Naive thymus-derived CD4-positive, alpha-beta T cell (primary cell): ENCODE results near the gene ST14. TPM values are rescaled to one million over a fixed set of nuclear protein-coding genes. Genes with fewer than 3 reads are reported as not detected.

Source experiments
- ATAC-seq: fragments of 150-1000 bp; cut with Tn5 transposase; 2 replicates; pipeline ENCODE4 v1.10.0; 2021; ENCODE audit warnings: mild to moderate bottlenecking, moderate library complexity
- CTCF ChIA-PET: fragments of 350-600 bp; sonication (Branson Sonifier 250); formaldehyde crosslinking; loops from one replicate; lab custom pipeline; 2021; ENCODE audit warnings: antibody characterized with exemption; lab: Charles Lee
- POLR2A ChIA-PET: fragments of 350-600 bp; sonication (Branson Sonifier 250); formaldehyde crosslinking; loops from one replicate; lab custom pipeline; 2021; ENCODE audit warnings: antibody characterized with exemption, inconsistent platforms; lab: Charles Lee
- DNase-seq, 9 donors: peaks; one replicate each; pipeline versions ENCODE4 v3.0.0 to v3.0.0-alpha.2; 2020 to 2022; ENCODE audit warnings: mixed read lengths in 1 of 9
- H3K27ac ChIP-seq: one replicate; pipeline ENCODE4 v1.7.0; 2013; ENCODE audit warnings: mild to moderate bottlenecking, low read depth, low read length, moderate library complexity
- H3K27me3 ChIP-seq, 2 donors: one replicate each; pipeline ENCODE4 v1.7.0; 2013; ENCODE audit warnings: low read length in 2 of 2, mild to moderate bottlenecking in 2 of 2, moderate library complexity in 2 of 2; ENCODE audit not compliant: control insufficient read depth in 2 of 2, insufficient read depth in 2 of 2
- H3K36me3 ChIP-seq, 3 experiments: 1 replicate in 2 of 3; 2 replicates in 1 of 3; pipeline ENCODE4 v1.7.0; 2013; ENCODE audit warnings: low read length in 3 of 3, mild to moderate bottlenecking in 3 of 3, moderate library complexity in 1 of 3; ENCODE audit not compliant: insufficient read depth in 3 of 3, control insufficient read depth in 2 of 3
- H3K4me1 ChIP-seq, 2 donors: one replicate each; pipeline ENCODE4 v1.7.0; 2013; ENCODE audit warnings: low read length in 2 of 2, mild to moderate bottlenecking in 2 of 2, moderate library complexity in 1 of 2; ENCODE audit not compliant: control insufficient read depth in 2 of 2, insufficient read depth in 2 of 2
- H3K4me3 ChIP-seq: 2 replicates; pipeline ENCODE4 v1.7.0; 2013; ENCODE audit warnings: mild to moderate bottlenecking, low read length
- H3K9me3 ChIP-seq, 3 experiments: 1 replicate in 2 of 3; 2 replicates in 1 of 3; pipeline ENCODE4 v1.7.0; 2013; ENCODE audit warnings: low read length in 3 of 3; ENCODE audit not compliant: control insufficient read depth in 2 of 3
- H3K27ac Mint-ChIP-seq, 9 donors: one replicate each; pipeline ENCODE4 v1.8.0; 2020 to 2022; ENCODE audit warnings: mixed read lengths in 9 of 9, mild to moderate bottlenecking in 8 of 9, moderate library complexity in 5 of 9, inconsistent platforms in 2 of 9
- H3K27me3 Mint-ChIP-seq, 5 donors: one replicate each; pipeline ENCODE4 v1.8.0; 2021 to 2022; ENCODE audit warnings: mixed read lengths in 5 of 5, mild to moderate bottlenecking in 1 of 5
- H3K36me3 Mint-ChIP-seq, 5 donors: one replicate each; pipeline ENCODE4 v1.8.0; 2020 to 2022; ENCODE audit warnings: mixed read lengths in 5 of 5, mild to moderate bottlenecking in 3 of 5, inconsistent platforms in 1 of 5
- H3K4me1 Mint-ChIP-seq, 7 donors: one replicate each; pipeline ENCODE4 v1.8.0; 2020 to 2022; ENCODE audit warnings: mixed read lengths in 7 of 7, mild to moderate bottlenecking in 3 of 7, inconsistent platforms in 1 of 7
- H3K4me3 Mint-ChIP-seq, 10 donors: one replicate each; pipeline ENCODE4 v1.8.0; 2020 to 2022; ENCODE audit warnings: mild to moderate bottlenecking in 10 of 10, mixed read lengths in 10 of 10, moderate library complexity in 6 of 10, inconsistent platforms in 2 of 10
- H3K9me3 Mint-ChIP-seq, 11 donors: one replicate each; pipeline ENCODE4 v1.8.0; 2020 to 2022; ENCODE audit warnings: mixed read lengths in 11 of 11, mild to moderate bottlenecking in 4 of 11, inconsistent platforms in 1 of 11, moderate library complexity in 1 of 11
- intact Hi-C, 2 donors: fragments of 100-400 bp; cut with micrococcal nuclease; formaldehyde crosslinking; loops; one replicate each; pipeline ENCODE4 v1.15.1; 2023
- polyA plus RNA-seq, 2 donors: library from polyadenylated mRNA; unstranded; fragments of 300-500 nt; fragmentation: Illumina TruSeq; gene quantifications; one replicate each; pipeline ENCODE4 v1.2.3, GENCODE V29; 2021
- total RNA-seq, 6 experiments: library from RNA in 5 of 6; stranded (reverse) in 5 of 6; gene quantifications; 1 replicate in 5 of 6; 2 replicates in 1 of 6; pipeline ENCODE4 v1.2.3 and lab custom pipeline; 2021 to 2026

Gene ST14
- total and polyA plus RNA-seq, 7 experiments from 2014 or later, result 0.05 to 8.8 (median 0.51) TPM; not detected in 2

DNA sequence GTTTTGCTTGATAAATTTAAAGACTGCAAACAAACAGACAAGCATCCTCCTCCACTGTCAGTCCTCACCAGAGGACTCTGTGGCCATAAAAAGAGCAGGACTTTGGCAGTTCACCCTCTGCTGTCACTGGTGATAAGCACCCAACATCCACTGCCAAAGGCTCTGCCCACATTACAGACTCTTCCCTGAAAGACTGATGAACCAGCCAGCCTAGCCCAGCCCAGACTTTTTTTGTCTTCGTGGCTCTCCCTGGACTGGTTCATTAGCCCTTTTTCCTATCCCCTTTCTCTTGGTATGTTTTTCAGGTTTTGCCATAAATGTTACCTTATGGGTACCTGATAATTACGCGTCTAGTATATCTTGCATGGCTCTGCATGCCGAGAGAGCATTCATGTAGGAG lies 15.1 kb downstream of the ST14 start:
- POLR2A ChIA-PET, result no interaction called here
- no peak for ATAC-seq

GRCh38 chr11:130175898-130176297 lies 16.3 kb downstream of the ST14 start:
- ChIA-PET CTCF (interaction anchor here (0.6 kb wide), 1 partner anchor 694 kb away, joined by 5 read pairs; no protein-coding TSS in a partner anchor), POLR2A (no interaction called here)
- Histone ChIP-seq H3K27ac (no peak overlapping the region), H3K9me3 (no peaks in the 10 kb centered on the region), H3K4me1 (no peaks in the 10 kb centered on the region), H3K27me3 (no peaks in the 10 kb centered on the region), H3K36me3 (no peaks in the 10 kb centered on the region), H3K4me3 (no peak overlapping the region)
- DNase-seq (no peak), ATAC-seq (no peak)
- peaks cover 2 to 13% (median 6%) of the 10 kb centered on the region in 11 donors for H3K9me3 Mint-ChIP-seq
- intact Hi-C loops, result no loop called here
- no peak overlapping the region for H3K4me3 Mint-ChIP-seq
- peaks cover 0 to 2% (median 0%) of the 10 kb centered on the region in 7 donors for H3K4me1 Mint-ChIP-seq
- peaks cover 0 to 16% (median 5%) of the 10 kb centered on the region in 5 donors for H3K27me3 Mint-ChIP-seq
- H3K36me3 Mint-ChIP-seq, result peaks cover 0 to 6% (median 3%) of the 10 kb centered on the region in 5 donors
- no peak overlapping the region for H3K27ac Mint-ChIP-seq

More for the DNA sequence above, 15.1 kb downstream of the ST14 start:
- H3K4me3 ChIP-seq, result no peak overlapping the region
- H3K4me1 ChIP-seq, result no peaks in the 10 kb centered on the region
- Mint-ChIP-seq H3K27me3 (peaks cover 3 to 12% (median 9%) of the 10 kb centered on the region in 5 donors), H3K4me1 (no peaks in the 10 kb centered on the region), H3K4me3 (no peak overlapping the region), H3K36me3 (peaks cover 0 to 6% (median 3%) of the 10 kb centered on the region in 5 donors), H3K27ac (no peak overlapping the region), H3K9me3 (peaks cover 2 to 13% (median 6%) of the 10 kb centered on the region in 11 donors)
- no peaks in the 10 kb centered on the region for H3K27me3 ChIP-seq
- CTCF ChIA-PET, result no interaction called here
- intact Hi-C loops, result no loop called here
- no peaks in the 10 kb centered on the region for H3K9me3 ChIP-seq
- no peak for DNase-seq
- no peak overlapping the region for H3K27ac ChIP-seq
- no peaks in the 10 kb centered on the region for H3K36me3 ChIP-seq

- Mint-ChIP-seq H3K36me3 (peaks cover 0 to 6% (median 3%) of the 10 kb centered on the region in 5 donors), H3K4me3 (no peak overlapping the region), H3K27ac (no peak overlapping the region), H3K4me1 (peaks cover 0 to 2% (median 0%) of the 10 kb centered on the region in 7 donors), H3K9me3 (peaks cover 2 to 13% (median 6%) of the 10 kb centered on the region in 11 donors), H3K27me3 (peaks cover 0 to 14% (median 5%) of the 10 kb centered on the region in 5 donors)
- ChIA-PET CTCF (no interaction called here), POLR2A (no interaction called here)
- DNase-seq (no peak), ATAC-seq (no peak)
- Histone ChIP-seq H3K27me3 (no peaks in the 10 kb centered on the region), H3K36me3 (no peaks in the 10 kb centered on the region), H3K9me3 (no peaks in the 10 kb centered on the region), H3K27ac (no peak overlapping the region), H3K4me1 (no peaks in the 10 kb centered on the region), H3K4me3 (no peak overlapping the region)
- intact Hi-C loops, result no loop called here
Observed at GRCh38 chr11:130177782-130178181, 18.2 kb downstream of the ST14 start.

DNA sequence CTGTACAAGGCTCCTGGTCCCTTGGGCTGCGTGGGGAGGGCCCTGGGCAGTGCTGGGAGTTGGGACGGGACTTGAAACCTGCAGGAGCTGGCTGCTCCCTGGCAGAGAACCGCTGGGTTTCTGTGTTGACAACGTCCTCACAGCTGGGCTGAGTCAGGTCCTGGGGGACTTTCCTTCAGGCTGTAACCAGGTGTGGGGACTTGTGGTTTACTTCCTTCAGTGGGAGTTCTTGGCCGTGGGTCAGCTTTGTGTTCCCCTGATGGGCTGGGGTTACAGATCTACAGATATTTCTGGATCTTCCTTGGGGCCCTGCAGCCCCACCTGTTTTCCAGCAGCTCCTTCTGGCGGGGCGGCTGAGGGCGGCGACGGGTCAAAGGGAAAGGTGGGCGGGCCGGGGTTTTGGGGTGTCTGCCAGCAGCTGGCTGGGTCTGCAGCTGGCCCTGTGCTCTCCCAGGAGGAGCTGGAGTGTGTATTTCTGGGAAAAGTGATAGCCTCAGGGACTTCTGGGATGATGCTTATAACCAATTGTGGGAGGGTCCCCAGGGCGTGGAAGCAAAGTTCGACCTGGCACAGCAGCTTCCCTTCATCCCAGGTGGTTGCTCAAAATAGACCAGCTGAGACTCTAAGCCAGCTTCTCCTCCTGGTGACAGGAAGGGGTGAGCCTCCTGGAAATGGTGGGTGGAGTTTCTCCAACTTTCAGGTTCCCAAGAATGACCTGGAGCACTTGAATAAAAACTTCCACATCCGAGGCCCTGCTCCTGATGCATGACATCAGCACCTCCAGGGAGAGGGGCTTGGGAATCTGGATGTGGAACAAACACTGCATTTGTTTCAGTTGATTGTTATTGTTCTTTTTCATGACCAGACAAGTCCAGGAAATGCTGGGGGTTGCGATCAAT lies 19.1 kb downstream of the ST14 start:
- CTCF ChIA-PET, result no interaction called here
- H3K27ac ChIP-seq, result no peak overlapping the region
- intact Hi-C loops, result no loop called here
- Mint-ChIP-seq H3K27me3 (peaks cover 2 to 15% (median 5%) of the 10 kb centered on the region in 5 donors), H3K9me3 (peaks cover 2 to 13% (median 6%) of the 10 kb centered on the region in 11 donors), H3K4me1 (peaks cover 0 to 2% (median 0%) of the 10 kb centered on the region in 7 donors), H3K27ac (no peak overlapping the region), H3K36me3 (peaks cover 0 to 6% (median 3%) of the 10 kb centered on the region in 5 donors), H3K4me3 (no peak overlapping the region)
- POLR2A ChIA-PET, result no interaction called here
- DNase-seq, result no peak
- H3K27me3 ChIP-seq, result no peaks in the 10 kb centered on the region
- H3K4me1 ChIP-seq, result no peaks in the 10 kb centered on the region
- no peaks in the 10 kb centered on the region for H3K9me3 ChIP-seq
- ATAC-seq, result no peak
- no peak overlapping the region for H3K4me3 ChIP-seq
- no peaks in the 10 kb centered on the region for H3K36me3 ChIP-seq

GRCh38 chr11:130179396-130180306 lies 20.1 kb downstream of the ST14 start:
- Histone ChIP-seq H3K4me3 (no peak overlapping the region), H3K9me3 (no peaks in the 10 kb centered on the region), H3K27me3 (no peaks in the 10 kb centered on the region), H3K4me1 (no peaks in the 10 kb centered on the region), H3K36me3 (no peaks in the 10 kb centered on the region), H3K27ac (no peak overlapping the region)
- CTCF ChIA-PET, result no interaction called here
- H3K27me3 Mint-ChIP-seq, result peaks cover 4 to 20% (median 5%) of the 10 kb centered on the region in 5 donors
- H3K4me1 Mint-ChIP-seq, result peaks cover 0 to 2% (median 0%) of the 10 kb centered on the region in 7 donors
- H3K36me3 Mint-ChIP-seq, result peaks cover 0 to 3% (median 3%) of the 10 kb centered on the region in 5 donors
- intact Hi-C loops, result no loop called here
- H3K27ac Mint-ChIP-seq, result no peak overlapping the region
- DNase-seq, result no peak
- H3K4me3 Mint-ChIP-seq, result no peak overlapping the region
- no peak for ATAC-seq
- peaks cover 2 to 11% (median 6%) of the 10 kb centered on the region in 11 donors for H3K9me3 Mint-ChIP-seq
- POLR2A ChIA-PET, result no interaction called here

- POLR2A ChIA-PET, result no interaction called here
- no peaks in the 10 kb centered on the region for H3K4me1 ChIP-seq
- no peak for DNase-seq
Observed at GRCh38 chr11:130180491-130180890, 20.9 kb downstream of the ST14 start.

More at GRCh38 chr11:130180491-130180890, 20.9 kb downstream of the ST14 start:
- peaks cover 0 to 20% (median 6%) of the 10 kb centered on the region in 5 donors for H3K27me3 Mint-ChIP-seq
- no peak overlapping the region for H3K27ac ChIP-seq
- CTCF ChIA-PET, result no interaction called here
- H3K4me3 ChIP-seq, result no peak overlapping the region
- H3K4me3 Mint-ChIP-seq, result no peak overlapping the region
- peaks cover 0 to 4% (median 0%) of the 10 kb centered on the region in 11 donors for H3K9me3 Mint-ChIP-seq
- H3K9me3 ChIP-seq, result no peaks in the 10 kb centered on the region
- no peaks in the 10 kb centered on the region for H3K27me3 ChIP-seq
- intact Hi-C loops, result no loop called here
- H3K36me3 ChIP-seq, result no peaks in the 10 kb centered on the region
- H3K36me3 Mint-ChIP-seq, result peaks cover 0 to 3% (median 0%) of the 10 kb centered on the region in 5 donors
- ATAC-seq, result peak; percentile 67
- no peak overlapping the region for H3K27ac Mint-ChIP-seq
- peaks cover 0 to 2% (median 0%) of the 10 kb centered on the region in 7 donors for H3K4me1 Mint-ChIP-seq
